Loucy (cell line): Measurements from ENCODE around the gene RSPH9.

Experiments
- H2AFZ ChIP-seq: fragments of 200-600 bp; sonication (generic); 2 replicates; pipeline ENCODE4 v1.6.0; 2016; ENCODE audit warnings: antibody characterized with exemption, mild to moderate bottlenecking, low read length, moderate library complexity
- H3F3A ChIP-seq: fragments of 200-600 bp; 2 replicates; pipeline ENCODE4 v1.6.0; 2016; ENCODE audit warnings: antibody characterized with exemption, low read depth, mild to moderate bottlenecking
- H3K27me3 ChIP-seq: fragments of 200-600 bp; sonication (generic); 2 replicates; pipeline ENCODE4 v1.6.1; 2014; ENCODE audit warnings: low read length, mild to moderate bottlenecking; ENCODE audit not compliant: insufficient read depth, poor library complexity, severe bottlenecking
- H3K36me3 ChIP-seq: fragments of 200-600 bp; sonication (generic); 2 replicates; pipeline ENCODE4 v1.6.1; 2016; ENCODE audit warnings: low read length; ENCODE audit not compliant: insufficient read depth
- H3K4me1 ChIP-seq: fragments of 200-600 bp; sonication (generic); 2 replicates; pipeline ENCODE4 v1.5.1; 2014; ENCODE audit warnings: low read length, mild to moderate bottlenecking; ENCODE audit not compliant: insufficient read depth, poor library complexity, severe bottlenecking
- H3K4me2 ChIP-seq: fragments of 200-600 bp; sonication (generic); 2 replicates; pipeline ENCODE4 v1.6.0; 2014; ENCODE audit warnings: antibody characterized with exemption, low read length, low read depth, mild to moderate bottlenecking; ENCODE audit not compliant: poor library complexity, severe bottlenecking
- H3K4me3 ChIP-seq: fragments of 200-600 bp; sonication (generic); 2 replicates; pipeline ENCODE4 v1.5.1; 2014; ENCODE audit warnings: low read length, mild to moderate bottlenecking, mixed read lengths; ENCODE audit not compliant: poor library complexity, severe bottlenecking
- H3K79me2 ChIP-seq: fragments of 200-600 bp; sonication (generic); 2 replicates; pipeline ENCODE4 v1.6.1; 2014; ENCODE audit warnings: low read length; ENCODE audit not compliant: insufficient read depth
- H3K9ac ChIP-seq: fragments of 200-600 bp; sonication (generic); 2 replicates; pipeline ENCODE4 v1.6.0; 2014; ENCODE audit warnings: mild to moderate bottlenecking, low read depth, low read length, moderate library complexity; ENCODE audit not compliant: poor library complexity, severe bottlenecking
- H3K9me2 ChIP-seq: fragments of 200-600 bp; sonication (generic); replicated peaks from 2 replicates; pipeline ENCODE4 v1.6.1; 2016; ENCODE audit warnings: low read depth, low read length, mixed read lengths
- H3K9me3 ChIP-seq: fragments of 200-600 bp; sonication (generic); 2 replicates; pipeline ENCODE4 v1.6.1; 2014; ENCODE audit warnings: mild to moderate bottlenecking, antibody characterized with exemption, low read length, low read depth; ENCODE audit not compliant: insufficient read depth
- H4K20me1 ChIP-seq: fragments of 200-600 bp; sonication (generic); 2 replicates; pipeline ENCODE4 v1.6.0; 2014; ENCODE audit warnings: antibody characterized with exemption, low read length, mild to moderate bottlenecking; ENCODE audit not compliant: insufficient read depth, poor library complexity, severe bottlenecking
- CTCF ChIP-seq: fragments of 200-600 bp; sonication (generic); conservative IDR thresholded peaks from 2 replicates; pipeline ENCODE4 v1.5.1; 2014; ENCODE audit warnings: mild to moderate bottlenecking, antibody characterized with exemption, low read length
- EZH2phosphoT487 ChIP-seq: fragments of 200-600 bp; IDR thresholded peaks from 2 replicates; pipeline ENCODE4 v1.6.1; 2018; ENCODE audit warnings: antibody characterized with exemption, mild to moderate bottlenecking, moderate library complexity, borderline replicate concordance

RSPH9 gene

DNA sequence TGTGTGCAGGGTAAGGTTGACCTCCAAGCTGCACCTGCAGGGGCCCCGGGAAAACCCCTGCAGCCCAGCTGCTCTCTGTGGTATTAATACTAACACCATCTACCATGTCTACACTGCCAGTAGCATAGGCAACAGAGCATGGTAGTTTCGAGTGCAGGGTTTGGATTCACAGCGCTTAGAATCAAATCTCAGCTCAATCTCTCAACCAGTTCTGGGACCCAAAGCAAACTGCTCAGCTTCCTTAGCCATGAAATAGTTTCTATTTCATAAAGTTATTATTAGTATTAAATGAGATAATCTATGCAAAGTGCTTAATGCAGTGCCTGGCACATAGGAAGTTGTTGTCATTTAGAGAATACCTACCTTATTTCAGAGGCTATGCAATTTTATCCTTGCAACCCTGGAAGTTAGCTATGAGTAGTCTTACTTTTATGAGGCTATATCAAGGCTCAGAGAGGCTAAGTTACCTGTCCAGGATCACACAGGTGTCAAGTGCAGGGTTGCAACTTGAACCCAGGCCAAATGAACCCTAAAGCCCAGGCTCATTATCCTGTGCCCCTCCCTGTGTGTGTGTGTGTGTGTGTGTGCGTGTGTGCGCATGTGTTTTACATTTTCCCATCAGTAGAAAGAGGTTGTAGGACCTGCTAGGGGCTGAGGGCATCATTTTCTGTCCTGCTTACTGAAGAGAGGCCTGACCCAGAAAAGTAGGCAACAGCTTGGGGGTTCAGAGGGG lies 70.4 kb downstream of the RSPH9 start:
- H3K36me3 ChIP-seq: no peaks in the 10 kb centered on the region
- no peaks in the 10 kb centered on the region for H3K79me2 ChIP-seq
- no peaks in the 10 kb centered on the region for H3K9me2 ChIP-seq
- H3K9me3 ChIP-seq: no peaks in the 10 kb centered on the region
- no peaks in the 10 kb centered on the region for H3F3A ChIP-seq
- no peaks in the 10 kb centered on the region for H3K4me1 ChIP-seq
- no peak overlapping the region for H3K9ac ChIP-seq
- no peak overlapping the region for H3K4me3 ChIP-seq
- no peak overlapping the region for H2AFZ ChIP-seq
- no peaks in the 10 kb centered on the region for H3K27me3 ChIP-seq
- H4K20me1 ChIP-seq: no peaks in the 10 kb centered on the region
- H3K4me2 ChIP-seq: no peak overlapping the region
- TF ChIP-seq EZH2phosphoT487: no peak
- TF ChIP-seq CTCF: no peak

DNA sequence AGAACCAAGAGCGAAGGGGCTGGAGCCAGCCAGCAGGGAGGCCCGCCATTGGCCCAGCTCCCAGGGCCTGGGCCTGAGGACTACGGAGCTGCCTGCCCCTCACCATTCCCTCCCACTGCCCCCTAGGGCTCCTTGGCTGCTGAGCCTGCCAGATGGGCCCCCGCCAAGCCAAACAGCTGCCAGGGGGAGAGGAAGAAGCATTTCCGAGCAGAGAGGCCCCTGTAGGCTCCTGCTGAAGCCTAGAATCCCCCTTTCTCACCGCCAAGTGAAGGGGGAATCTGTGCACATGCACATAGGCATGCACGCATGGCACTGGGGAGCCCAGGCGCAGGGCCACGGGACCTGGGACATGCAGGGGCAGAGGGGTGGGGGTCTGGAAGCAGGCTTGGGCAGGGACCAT lies 71.3 kb downstream of the RSPH9 start:
- H3K4me2 ChIP-seq: no peak overlapping the region
- no peak overlapping the region for H3K9ac ChIP-seq
- no peaks in the 10 kb centered on the region for H3K36me3 ChIP-seq
- H3K79me2 ChIP-seq: no peaks in the 10 kb centered on the region
- no peaks in the 10 kb centered on the region for H3K4me1 ChIP-seq
- no peaks in the 10 kb centered on the region for H4K20me1 ChIP-seq
- no peaks in the 10 kb centered on the region for H3F3A ChIP-seq
- no peaks in the 10 kb centered on the region for H3K9me3 ChIP-seq
- no peak overlapping the region for H3K4me3 ChIP-seq
- TF ChIP-seq EZH2phosphoT487 (no peak), CTCF (no peak)
- no peaks in the 10 kb centered on the region for H3K9me2 ChIP-seq
- no peak overlapping the region for H2AFZ ChIP-seq
- H3K27me3 ChIP-seq: no peaks in the 10 kb centered on the region

- Histone ChIP-seq H3K9me2 (no peaks in the 10 kb centered on the region), H3K4me3 (no peak overlapping the region), H3K27me3 (no peaks in the 10 kb centered on the region), H3K36me3 (no peaks in the 10 kb centered on the region), H3K79me2 (no peaks in the 10 kb centered on the region), H2AFZ (no peak overlapping the region), H4K20me1 (no peaks in the 10 kb centered on the region), H3K9ac (no peak overlapping the region), H3K4me2 (no peak overlapping the region), H3F3A (no peaks in the 10 kb centered on the region), H3K4me1 (no peaks in the 10 kb centered on the region), H3K9me3 (no peaks in the 10 kb centered on the region)
- TF ChIP-seq CTCF: no peak
- no peak for TF ChIP-seq EZH2phosphoT487
Measured at GRCh38 chr6:43717389-43717788, 72.6 kb downstream of the RSPH9 start.
